VCaP (cell line): Measurements from ENCODE around the gene MAGEB4.

ENCODE experiments used
- H3K27ac ChIP-seq: fragments of 450-650 bp; 2 replicates; pipeline ENCODE4 v1.5.1; 2017
- CTCF ChIP-seq: fragments of 450-650 bp; conservative IDR thresholded peaks from 2 replicates; pipeline ENCODE4 v1.5.1; 2017; ENCODE audit warnings: mild to moderate bottlenecking, moderate library complexity

Gene MAGEB4

GRCh38 chrX:30283456-30284200 lies 41.8 kb downstream of the MAGEB4 start:
- TF ChIP-seq CTCF: no peak

More at GRCh38 chrX:30283456-30284200, 41.8 kb downstream of the MAGEB4 start:
- H3K27ac ChIP-seq: no peak overlapping the region
